Peyer's patch (tissue), 4 donors: Measurements from ENCODE around the gene NOXO1.

Experiments
- CTCF ChIP-seq, 6 experiments: fragments of 450-650 bp in 4 of 6; fragments of 200-600 bp in 2 of 6; sonication (generic) in 1 of 6; IDR thresholded peaks; one replicate each; pipeline ENCODE4 v1.5.1; 2017 to 2019; ENCODE audit warnings: antibody characterized with exemption in 6 of 6, mild to moderate bottlenecking in 3 of 6, moderate library complexity in 1 of 6
- POLR2A ChIP-seq, 2 donors: fragments of 450-650 bp; IDR thresholded peaks; one replicate each; pipeline ENCODE4 v1.5.1; 2017; ENCODE audit warnings: antibody characterized with exemption in 2 of 2, mild to moderate bottlenecking in 2 of 2, moderate library complexity in 2 of 2

GRCh38 chr16:1992704-1993317 lies 11.5 kb upstream of the NOXO1 start:
- TF ChIP-seq CTCF (IDR thresholded peaks at IDR 0.05), result no peak
- TF ChIP-seq POLR2A (IDR thresholded peaks at IDR 0.05), result no peak
